ENCODE results near the gene YAF2. TPM values are rescaled to one million over a fixed set of nuclear protein-coding genes. Genes with fewer than 3 reads are reported as not detected.

The YAF2 gene
- total and polyA plus RNA-seq, 10 donors, result 15.9 to 83.7 (median 49.2) TPM

GRCh38 chr12:42180990-42181596, 57.0 kb downstream of the YAF2 start:
- Histone ChIP-seq H3K36me3 (peaks cover 0 to 53% (median 0%) of the 10 kb centered on the region in 6 donors), H3K27me3 (replicated peaks in 1 of 7) (no peaks in the 10 kb centered on the region), H3K4me3 (no peak overlapping the region), H3K9me3 (no peaks in the 10 kb centered on the region), H3K27ac (no peak overlapping the region), H3K4me1 (peaks cover 0 to 21% (median 0%) of the 10 kb centered on the region in 6 donors)
- intact Hi-C loops (cut with DNase I; ENCODE audit: low total_unique reads), result no loop called here
- 44 to 88% (median 71%) methylated on average over 2 of the region's 2 CpGs for WGBS, 5 donors
- no peak for DNase-seq
- TF ChIP-seq POLR2AphosphoS5 (IDR thresholded peaks at IDR 0.05) (no peak), POLR2A (IDR thresholded peaks at IDR 0.05) (no peak), CTCF (IDR thresholded peaks at IDR 0.05 in 8 of 11, conservative IDR thresholded peaks at IDR 0.05 in 3 of 11) (no peak)

- Histone ChIP-seq H3K9me3 (peaks cover 0 to 6% (median 0%) of the 10 kb centered on the region in 8 donors), H3K4me1 (peaks cover 0 to 33% (median 9%) of the 10 kb centered on the region in 6 donors), H3K27me3 (replicated peaks in 1 of 7) (no peaks in the 10 kb centered on the region), H3K36me3 (peaks cover 0 to 49% (median 0%) of the 10 kb centered on the region in 6 donors), H3K27ac (no peak overlapping the region), H3K4me3 (no peak overlapping the region)
- TF ChIP-seq CTCF (IDR thresholded peaks at IDR 0.05 in 8 of 11, conservative IDR thresholded peaks at IDR 0.05 in 3 of 11) (no peak), POLR2A (IDR thresholded peaks at IDR 0.05) (no peak), POLR2AphosphoS5 (IDR thresholded peaks at IDR 0.05) (no peak)
- WGBS, 5 donors, result 94 to 99% (median 95%) methylated on average over 2 of the region's 2 CpGs
- no peak for DNase-seq
- intact Hi-C loops (cut with DNase I; ENCODE audit: low total_unique reads), result no loop called here
These were observed 59.9 kb downstream of the YAF2 start for GRCh38 chr12:42178101-42178500.

- no peak overlapping the region for H3K27ac ChIP-seq
- peaks cover 0 to 61% (median 2%) of the 10 kb centered on the region in 6 donors for H3K36me3 ChIP-seq
- no peak overlapping the region for H3K4me3 ChIP-seq
- peaks cover 0 to 6% (median 0%) of the 10 kb centered on the region in 8 donors for H3K9me3 ChIP-seq
- H3K4me1 ChIP-seq, result peaks cover 0 to 21% (median 15%) of the 10 kb centered on the region in 6 donors
- TF ChIP-seq POLR2AphosphoS5 (IDR thresholded peaks at IDR 0.05) (no peak), POLR2A (IDR thresholded peaks at IDR 0.05) (no peak), CTCF (IDR thresholded peaks at IDR 0.05 in 8 of 11, conservative IDR thresholded peaks at IDR 0.05 in 3 of 11) (no peak)
- 93 to 98% (median 97%) methylated on average over 1 of the region's 1 CpG for WGBS, 5 donors
- intact Hi-C loops (cut with DNase I; ENCODE audit: low total_unique reads), result no loop called here
- DNase-seq, result no peak
- H3K27me3 ChIP-seq (replicated peaks in 1 of 7), result no peaks in the 10 kb centered on the region
These were observed 63.1 kb downstream of the YAF2 start for GRCh38 chr12:42174978-42175377.

- intact Hi-C loops (cut with DNase I; ENCODE audit: low total_unique reads), result no loop called here
- DNase-seq, result no peak
- TF ChIP-seq POLR2A (IDR thresholded peaks at IDR 0.05) (no peak), POLR2AphosphoS5 (IDR thresholded peaks at IDR 0.05) (no peak), CTCF (IDR thresholded peaks at IDR 0.05 in 8 of 11, conservative IDR thresholded peaks at IDR 0.05 in 3 of 11) (no peak)
- Histone ChIP-seq H3K4me3 (no peak overlapping the region), H3K9me3 (peaks cover 0 to 6% (median 0%) of the 10 kb centered on the region in 8 donors), H3K36me3 (peaks cover 0 to 57% (median 2%) of the 10 kb centered on the region in 6 donors), H3K27me3 (replicated peaks in 1 of 7) (no peaks in the 10 kb centered on the region), H3K27ac (no peak overlapping the region), H3K4me1 (peaks cover 0 to 30% (median 15%) of the 10 kb centered on the region in 6 donors)
These were observed 64.0 kb downstream of the YAF2 start for GRCh38 chr12:42173961-42174521.
